H9 (cell line): ENCODE measurements around the gene SLC51A. TPM values are rescaled to one million over a fixed set of nuclear protein-coding genes. Genes with fewer than 3 reads are reported as not detected.

Source experiments
- DNase-seq: peaks from one replicate; pipeline ENCODE4 v3.0.0-alpha.2; 2017
- H2AFZ ChIP-seq: one replicate; pipeline ENCODE4 v1.6.1; 2013; ENCODE audit warnings: mild to moderate bottlenecking, low read length, control low read depth, moderate library complexity
- H2AK5ac ChIP-seq: 2 replicates; pipeline ENCODE4 v1.6.1; 2013; ENCODE audit warnings: low read length, control low read depth, mixed read lengths; ENCODE audit not compliant: insufficient read length
- H2BK120ac ChIP-seq: one replicate; pipeline ENCODE4 v1.6.1; 2013; ENCODE audit warnings: low read depth, mild to moderate bottlenecking, low read length, control low read depth, inconsistent platforms; ENCODE audit not compliant: poor library complexity, severe bottlenecking
- H2BK12ac ChIP-seq: 2 replicates; pipeline ENCODE4 v1.6.1; 2013; ENCODE audit warnings: low read length, control low read depth, mixed read lengths, low read depth; ENCODE audit not compliant: insufficient read length
- H2BK15ac ChIP-seq: 2 replicates; pipeline ENCODE4 v1.6.1; 2013; ENCODE audit warnings: low read depth, low read length, control low read depth
- H2BK20ac ChIP-seq: one replicate; pipeline ENCODE4 v1.6.1; 2013; ENCODE audit warnings: low read depth, mild to moderate bottlenecking, low read length, control low read depth, inconsistent platforms; ENCODE audit not compliant: poor library complexity, severe bottlenecking
- H2BK5ac ChIP-seq: 2 replicates; pipeline ENCODE4 v1.6.1; 2013; ENCODE audit warnings: low read length, control low read depth, mixed read lengths; ENCODE audit not compliant: insufficient read length
- H3K14ac ChIP-seq: 2 replicates; pipeline ENCODE4 v1.6.1; 2013; ENCODE audit warnings: low read length, control low read depth; ENCODE audit not compliant: insufficient read depth
- H3K18ac ChIP-seq: 2 replicates; pipeline ENCODE4 v1.6.1; 2013; ENCODE audit warnings: low read depth, mild to moderate bottlenecking, mixed read lengths, low read length, control low read depth; ENCODE audit not compliant: insufficient read length
- H3K23ac ChIP-seq: 2 replicates; pipeline ENCODE4 v1.6.1; 2013; ENCODE audit warnings: low read length, control low read depth, mixed read lengths, low read depth; ENCODE audit not compliant: insufficient read length
- H3K23me2 ChIP-seq: 2 replicates; pipeline ENCODE4 v1.6.1; 2013; ENCODE audit warnings: low read depth, mild to moderate bottlenecking, mixed read lengths, low read length, control low read depth; ENCODE audit not compliant: insufficient read length, poor library complexity, severe bottlenecking
- H3K27ac ChIP-seq: 2 replicates; pipeline ENCODE4 v1.5.1; 2013; ENCODE audit warnings: low read length, control low read depth, mixed read lengths, low read depth; ENCODE audit not compliant: insufficient read length
- H3K27me3 ChIP-seq: 2 replicates; pipeline ENCODE4 v1.6.1; 2013; ENCODE audit warnings: low read length, control low read depth, inconsistent platforms; ENCODE audit not compliant: insufficient read depth
- H3K4ac ChIP-seq: 2 replicates; pipeline ENCODE4 v1.6.1; 2013; ENCODE audit warnings: low read depth, mild to moderate bottlenecking, control low read depth, inconsistent platforms, low read length, moderate library complexity
- H3K4me1 ChIP-seq: 2 replicates; pipeline ENCODE4 v1.6.1; 2013; ENCODE audit warnings: low read length, control low read depth, inconsistent platforms; ENCODE audit not compliant: insufficient read depth
- H3K4me2 ChIP-seq: 2 replicates; pipeline ENCODE4 v1.6.1; 2013; ENCODE audit warnings: low read length, control low read depth, mixed read lengths; ENCODE audit not compliant: insufficient read length, insufficient read depth
- H3K56ac ChIP-seq: 2 replicates; pipeline ENCODE4 v1.6.1; 2013; ENCODE audit warnings: low read depth, mild to moderate bottlenecking, mixed read lengths, low read length, control low read depth; ENCODE audit not compliant: insufficient read length
- H3K79me1 ChIP-seq: 2 replicates; pipeline ENCODE4 v1.6.1; 2013; ENCODE audit warnings: low read depth, mild to moderate bottlenecking, moderate library complexity, low read length, control low read depth, inconsistent platforms; ENCODE audit not compliant: insufficient read depth, poor library complexity, severe bottlenecking
- H3K79me2 ChIP-seq: 2 replicates; pipeline ENCODE4 v1.6.1; 2013; ENCODE audit warnings: low read length, control low read depth, inconsistent platforms; ENCODE audit not compliant: insufficient read depth
- H3K9ac ChIP-seq: 2 replicates; pipeline ENCODE4 v1.6.1; 2013; ENCODE audit warnings: low read length, control low read depth, mixed read lengths; ENCODE audit not compliant: insufficient read length; ENCODE audit errors: extremely low read depth
- H3K9me3 ChIP-seq: one replicate; pipeline ENCODE4 v1.6.1; 2013; ENCODE audit warnings: low read depth, low read length, inconsistent platforms; ENCODE audit not compliant: control insufficient read depth
- H3T11ph ChIP-seq: one replicate; pipeline ENCODE4 v1.6.1; 2013; ENCODE audit warnings: mild to moderate bottlenecking, low read length, control low read depth, inconsistent platforms
- H4K20me1 ChIP-seq: one replicate; pipeline ENCODE4 v1.6.1; 2013; ENCODE audit not compliant: control insufficient read depth, insufficient read length, insufficient read depth
- H4K5ac ChIP-seq: 2 replicates; pipeline ENCODE4 v1.6.1; 2013; ENCODE audit warnings: low read depth, mild to moderate bottlenecking, mixed read lengths, low read length, control low read depth; ENCODE audit not compliant: insufficient read length
- H4K8ac ChIP-seq: replicated peaks from 2 replicates; pipeline ENCODE4 v1.6.1; 2013; ENCODE audit warnings: low read length, control low read depth, mixed read lengths, low read depth; ENCODE audit not compliant: insufficient read length
- H4K91ac ChIP-seq: 2 replicates; pipeline ENCODE4 v1.6.1; 2013; ENCODE audit warnings: low read depth, mild to moderate bottlenecking, moderate library complexity, mixed read lengths, low read length, control low read depth; ENCODE audit not compliant: insufficient read length
- H3K27ac Mint-ChIP-seq, 3 experiments: 2 replicates in 2 of 3; 3 replicates in 1 of 3; pipeline ENCODE4 v1.8.0; 2020 to 2021; ENCODE audit warnings: mixed read lengths in 3 of 3, mild to moderate bottlenecking in 1 of 3, moderate library complexity in 1 of 3
- H3K27me3 Mint-ChIP-seq: 2 replicates; pipeline ENCODE4 v1.8.0; 2021; ENCODE audit warnings: low read depth, mild to moderate bottlenecking, moderate library complexity, mixed read lengths
- H3K36me3 Mint-ChIP-seq, 3 experiments: 2 replicates in 2 of 3; 3 replicates in 1 of 3; pipeline ENCODE4 v1.8.0; 2020 to 2021; ENCODE audit warnings: low read depth in 3 of 3, mixed read lengths in 3 of 3; ENCODE audit not compliant: insufficient read depth in 1 of 3
- H3K4me1 Mint-ChIP-seq, 2 experiments: 2 replicates each; pipeline ENCODE4 v1.8.0; 2020; ENCODE audit warnings: mixed read lengths in 2 of 2
- H3K4me3 Mint-ChIP-seq, 2 experiments: 2 replicates in 1 of 2; 3 replicates in 1 of 2; pipeline ENCODE4 v1.8.0; 2020 to 2021; ENCODE audit warnings: mild to moderate bottlenecking in 2 of 2, mixed read lengths in 2 of 2, moderate library complexity in 1 of 2
- H3K9me3 Mint-ChIP-seq, 2 experiments: 2 replicates in 1 of 2; 3 replicates in 1 of 2; pipeline ENCODE4 v1.8.0; 2020; ENCODE audit warnings: mild to moderate bottlenecking in 2 of 2, mixed read lengths in 2 of 2, moderate library complexity in 1 of 2
- CTCF ChIP-seq: fragments of 200-600 bp; sonication (generic); conservative IDR thresholded peaks from 3 replicates; pipeline ENCODE4 v1.8.0; 2021; ENCODE audit warnings: antibody characterized with exemption, mild to moderate bottlenecking
- WGBS: extraction: QIAGEN DNeasy Blood & Tissue Kit; methylation state at CpG from one replicate; pipeline ENCODE4 v1.1.7; 2013; ENCODE audit warnings: missing lambda C conversion rate, low lambda C conversion rate, mixed read lengths; ENCODE audit not compliant: insufficient read length; ENCODE audit errors: extremely low coverage; 5-methylcytosine and 5-hydroxymethylcytosine counted together
- total RNA-seq: library from RNA; stranded (reverse); gene quantifications from 2 replicates; pipeline ENCODE4 v1.2.1, GENCODE V29; 2021

SLC51A gene
- total RNA-seq, 1 experiment from 2014 or later, result 5.6 TPM

GRCh38 chr3:196186651-196187573, 29.4 kb upstream of the SLC51A start:
- H3K4ac ChIP-seq, result no peak overlapping the region
- H4K20me1 ChIP-seq, result no peaks in the 10 kb centered on the region
- no peak overlapping the region for H2AFZ ChIP-seq
- H3K56ac ChIP-seq, result no peak overlapping the region
- no peaks in the 10 kb centered on the region for H3K9me3 Mint-ChIP-seq
- DNase-seq, result peak; percentile 87
- H3K27ac ChIP-seq, result no peak overlapping the region
- H3K9ac ChIP-seq, result no peak overlapping the region
- no peak overlapping the region for H2BK15ac ChIP-seq
- no peaks in the 10 kb centered on the region for H3K4me1 ChIP-seq
- no peaks in the 10 kb centered on the region for H3K36me3 Mint-ChIP-seq
- no peak overlapping the region for H3K4me2 ChIP-seq
- H2BK20ac ChIP-seq, result no peak overlapping the region
- peak overlapping the region; percentile 45 for H3K18ac ChIP-seq
- no peaks in the 10 kb centered on the region for H3K27me3 Mint-ChIP-seq
- no peak overlapping the region for H2BK5ac ChIP-seq
- no peaks in the 10 kb centered on the region for H3K27me3 ChIP-seq
- no peak for TF ChIP-seq CTCF
- no peaks in the 10 kb centered on the region for H3K79me1 ChIP-seq
- H3K9me3 ChIP-seq, result no peaks in the 10 kb centered on the region
- H3K14ac ChIP-seq, result peak overlapping the region; percentile 77
- H4K91ac ChIP-seq, result no peak overlapping the region
- no peak overlapping the region for H3K23ac ChIP-seq
- peak overlapping the region; percentile 8 to 60; a peak in 4 of 5 replicates for H3K4me3 Mint-ChIP-seq
- no peak overlapping the region for H3T11ph ChIP-seq
- H2BK120ac ChIP-seq, result no peak overlapping the region
- no peak overlapping the region for H2AK5ac ChIP-seq
- WGBS, result no CpG with 5 or more reads among the region's 31 CpGs
- no peaks in the 10 kb centered on the region for H3K23me2 ChIP-seq
- H4K8ac ChIP-seq, result no peak overlapping the region
- H4K5ac ChIP-seq, result no peak overlapping the region
- no peaks in the 10 kb centered on the region for H3K79me2 ChIP-seq
- H3K27ac Mint-ChIP-seq, result peak overlapping the region in 2 of 3 experiments; percentile 13 to 82; a peak in 4 of 7 replicates
- H2BK12ac ChIP-seq, result no peak overlapping the region
- H3K4me1 Mint-ChIP-seq, result peaks cover 13 to 16% of the 10 kb centered on the region in 2 experiments
